T-helper 1 cell treated with Interleukin-12 subunit alpha and Interleukin-12 subunit beta and Interleukin-4 antibody, amounts not matched to agents 30 μg/mL and 1 μg/mL, for 36 hours (primary cell): Measurements from ENCODE around the gene NRG3.

Experiments used
- H3K27ac Mint-ChIP-seq: one replicate; pipeline ENCODE4 v1.8.0; 2021; ENCODE audit warnings: mild to moderate bottlenecking, mixed read lengths
- H3K27me3 Mint-ChIP-seq: one replicate; pipeline ENCODE4 v1.8.0; 2021; ENCODE audit warnings: low read depth, mixed read lengths
- H3K36me3 Mint-ChIP-seq: one replicate; pipeline ENCODE4 v1.8.0; 2021; ENCODE audit warnings: low read depth, mixed read lengths
- H3K4me1 Mint-ChIP-seq: one replicate; pipeline ENCODE4 v1.8.0; 2021; ENCODE audit warnings: low read depth, mixed read lengths
- H3K4me3 Mint-ChIP-seq: one replicate; pipeline ENCODE4 v1.8.0; 2021; ENCODE audit warnings: mild to moderate bottlenecking, moderate library complexity, mixed read lengths
- H3K9me3 Mint-ChIP-seq: one replicate; pipeline ENCODE4 v1.8.0; 2021; ENCODE audit warnings: mixed read lengths

NRG3 gene

DNA sequence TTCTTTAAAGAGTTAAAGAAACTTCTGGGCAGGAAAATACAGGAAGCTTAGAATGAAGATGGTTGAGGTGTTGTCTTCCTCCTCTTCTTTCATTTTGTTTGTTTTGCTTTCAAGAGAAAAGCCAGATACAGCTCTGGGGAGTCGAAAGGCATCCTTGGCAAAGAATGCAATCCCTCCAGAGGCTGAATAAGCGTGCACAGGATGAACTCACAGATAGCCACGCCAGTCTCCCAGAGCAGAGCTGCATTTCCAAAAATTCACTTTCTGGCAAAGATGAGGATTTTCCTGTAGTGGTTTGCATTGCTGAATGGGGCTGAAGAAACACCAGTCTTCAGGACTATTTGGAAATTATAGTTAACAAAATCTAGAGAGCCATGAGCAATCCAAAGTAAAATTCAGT, 336.4 kb downstream of the NRG3 start:
- Mint-ChIP-seq H3K4me3 (no peak overlapping the region), H3K27ac (no peak overlapping the region), H3K27me3 (no peaks in the 10 kb centered on the region), H3K4me1 (no peaks in the 10 kb centered on the region), H3K9me3 (no peaks in the 10 kb centered on the region), H3K36me3 (no peaks in the 10 kb centered on the region)

DNA sequence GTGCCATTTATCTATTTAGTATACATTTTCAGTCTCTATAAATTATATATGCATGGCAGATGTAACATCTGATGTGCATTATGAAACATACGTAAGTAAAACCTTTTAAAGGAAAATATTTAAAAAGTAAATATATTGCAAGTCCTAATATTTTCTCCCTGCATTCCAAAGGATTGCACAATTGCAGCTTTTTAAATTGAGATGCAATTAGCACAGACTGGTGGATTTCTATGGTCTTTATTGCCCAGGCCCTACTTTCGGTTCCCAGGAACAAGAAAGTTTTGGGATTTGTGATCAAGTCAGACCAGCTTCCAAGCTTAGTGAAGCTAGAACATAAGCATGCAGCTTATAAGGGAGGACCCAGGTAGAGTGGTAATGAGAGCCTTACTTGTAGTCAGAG, 337.8 kb downstream of the NRG3 start:
- Mint-ChIP-seq H3K27ac (no peak overlapping the region), H3K36me3 (no peaks in the 10 kb centered on the region), H3K4me3 (no peak overlapping the region)

DNA sequence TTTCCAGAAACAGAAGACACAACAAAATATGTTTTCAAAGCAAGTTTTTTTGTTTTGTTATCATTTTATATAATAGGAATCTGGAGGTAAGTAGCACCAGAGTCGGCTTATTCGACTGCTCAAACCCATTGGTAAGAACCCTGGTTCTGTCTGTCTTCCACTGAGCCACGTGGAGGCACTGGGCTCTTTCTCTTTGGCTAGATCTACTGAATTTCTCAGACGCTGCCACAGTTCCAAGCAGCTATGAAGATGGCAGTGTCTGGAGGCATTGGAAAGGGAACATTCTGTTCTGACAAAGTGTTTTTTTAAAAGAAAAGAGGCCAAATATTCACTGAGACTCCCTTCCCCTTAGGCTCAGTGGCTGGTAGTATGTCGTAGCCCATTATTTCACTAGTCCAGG, 338.8 kb downstream of the NRG3 start:
- H3K27me3 Mint-ChIP-seq = no peaks in the 10 kb centered on the region
- H3K4me1 Mint-ChIP-seq = no peaks in the 10 kb centered on the region
- H3K27ac Mint-ChIP-seq = no peak overlapping the region
- no peaks in the 10 kb centered on the region for H3K9me3 Mint-ChIP-seq
- H3K4me3 Mint-ChIP-seq = no peak overlapping the region
- H3K36me3 Mint-ChIP-seq = no peaks in the 10 kb centered on the region

More for the DNA sequence above, 337.8 kb downstream of the NRG3 start:
- Mint-ChIP-seq H3K9me3 (no peaks in the 10 kb centered on the region), H3K27me3 (no peaks in the 10 kb centered on the region), H3K4me1 (no peaks in the 10 kb centered on the region)

DNA sequence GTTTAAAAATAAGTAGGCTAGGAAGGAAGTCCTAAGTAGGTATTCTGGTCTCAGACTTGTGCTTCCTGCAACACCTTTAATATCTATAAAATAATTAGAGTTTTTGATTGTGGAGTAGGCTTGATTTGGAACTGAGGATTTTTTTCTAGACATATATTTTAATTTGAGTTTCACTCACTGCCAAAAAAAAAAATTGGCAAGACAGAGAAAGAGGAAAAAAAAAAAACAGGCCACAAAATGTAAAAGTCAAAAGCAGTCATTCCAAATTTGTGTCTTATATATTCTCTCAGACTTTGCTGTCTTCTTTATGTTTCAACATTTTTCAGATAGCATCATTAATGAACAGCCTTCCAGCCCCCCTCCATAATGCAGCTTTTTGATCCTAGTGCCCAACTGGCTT, 346.1 kb downstream of the NRG3 start:
- no peak overlapping the region for H3K4me3 Mint-ChIP-seq
- no peak overlapping the region for H3K27ac Mint-ChIP-seq
- no peaks in the 10 kb centered on the region for H3K27me3 Mint-ChIP-seq
- no peaks in the 10 kb centered on the region for H3K36me3 Mint-ChIP-seq
- H3K4me1 Mint-ChIP-seq = no peaks in the 10 kb centered on the region
- no peaks in the 10 kb centered on the region for H3K9me3 Mint-ChIP-seq

DNA sequence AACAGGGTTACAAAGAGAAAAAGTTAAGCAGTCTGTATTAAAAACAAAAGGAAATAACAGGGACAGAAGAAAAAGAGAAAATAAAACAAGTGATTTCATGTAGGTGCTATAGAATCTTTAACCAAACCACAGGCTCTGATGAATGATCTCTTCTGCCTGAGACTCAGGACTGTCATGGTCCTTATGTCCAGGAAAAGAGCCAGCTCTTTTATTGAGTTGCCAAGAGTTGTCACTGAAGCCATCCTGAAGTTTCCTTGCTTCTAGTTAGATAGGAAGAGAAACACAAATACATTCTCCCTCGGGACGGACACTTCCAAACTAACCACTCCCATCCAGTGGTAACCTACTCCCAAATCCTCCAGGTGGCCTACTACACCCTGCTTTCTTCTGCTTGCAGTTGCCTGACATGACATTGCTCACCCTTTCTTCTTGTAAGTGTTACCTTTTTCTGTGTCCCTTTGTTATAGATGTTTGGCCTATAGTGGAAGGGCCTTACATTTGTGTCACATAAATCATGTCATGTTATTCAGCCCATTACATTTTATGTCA, 346.7 kb downstream of the NRG3 start:
- H3K27me3 Mint-ChIP-seq = no peaks in the 10 kb centered on the region
- H3K9me3 Mint-ChIP-seq = no peaks in the 10 kb centered on the region
- no peak overlapping the region for H3K4me3 Mint-ChIP-seq
- no peaks in the 10 kb centered on the region for H3K36me3 Mint-ChIP-seq
- H3K27ac Mint-ChIP-seq = no peak overlapping the region
- H3K4me1 Mint-ChIP-seq = no peaks in the 10 kb centered on the region

DNA sequence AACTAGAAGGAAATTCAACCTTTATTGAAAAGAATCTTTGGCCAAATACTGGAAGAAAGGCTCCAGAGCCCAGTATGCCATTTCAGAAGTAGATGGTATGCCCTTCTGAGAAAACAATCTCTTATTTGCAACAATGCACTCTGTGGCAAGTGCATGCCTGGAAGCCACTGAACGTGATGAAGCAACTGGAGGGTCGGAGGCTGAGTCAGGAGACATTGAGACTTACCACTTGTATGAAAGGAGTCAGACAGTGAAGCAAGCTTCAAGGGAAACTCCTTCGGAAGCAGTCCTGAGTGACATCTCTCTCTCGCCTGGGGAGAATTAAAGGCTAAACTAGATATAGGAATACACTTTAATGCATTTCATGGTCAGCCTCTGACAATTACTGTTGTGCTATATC, 353.7 kb downstream of the NRG3 start:
- Mint-ChIP-seq H3K4me3 (no peak overlapping the region), H3K27ac (no peak overlapping the region)

DNA sequence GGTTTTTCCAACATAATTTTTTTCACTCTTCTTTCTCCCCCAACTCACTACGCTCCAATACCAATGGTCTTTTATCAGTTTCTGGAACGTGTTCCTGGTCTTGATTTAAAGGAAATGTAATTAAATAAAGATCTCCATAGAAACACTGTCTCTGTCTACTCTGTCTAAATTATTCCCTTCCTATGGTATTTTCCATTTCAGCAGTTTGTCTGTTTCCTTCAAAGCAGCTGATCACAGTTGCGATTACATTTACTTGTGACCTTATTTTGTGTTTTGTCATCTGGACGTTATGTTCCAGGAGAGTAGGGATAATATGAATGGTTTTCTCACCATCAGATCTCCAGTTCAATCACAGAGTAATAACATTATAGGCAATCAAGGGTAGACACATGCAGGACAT, 359.2 kb downstream of the NRG3 start:
- Mint-ChIP-seq H3K27ac (no peak overlapping the region), H3K4me3 (no peak overlapping the region), H3K9me3 (peaks cover 14% of the 10 kb centered on the region), H3K36me3 (no peaks in the 10 kb centered on the region), H3K4me1 (no peaks in the 10 kb centered on the region), H3K27me3 (no peaks in the 10 kb centered on the region)

More for the DNA sequence above, 353.7 kb downstream of the NRG3 start:
- H3K27me3 Mint-ChIP-seq = no peaks in the 10 kb centered on the region
- peaks cover 14% of the 10 kb centered on the region for H3K9me3 Mint-ChIP-seq
- H3K36me3 Mint-ChIP-seq = no peaks in the 10 kb centered on the region
- H3K4me1 Mint-ChIP-seq = no peaks in the 10 kb centered on the region

DNA sequence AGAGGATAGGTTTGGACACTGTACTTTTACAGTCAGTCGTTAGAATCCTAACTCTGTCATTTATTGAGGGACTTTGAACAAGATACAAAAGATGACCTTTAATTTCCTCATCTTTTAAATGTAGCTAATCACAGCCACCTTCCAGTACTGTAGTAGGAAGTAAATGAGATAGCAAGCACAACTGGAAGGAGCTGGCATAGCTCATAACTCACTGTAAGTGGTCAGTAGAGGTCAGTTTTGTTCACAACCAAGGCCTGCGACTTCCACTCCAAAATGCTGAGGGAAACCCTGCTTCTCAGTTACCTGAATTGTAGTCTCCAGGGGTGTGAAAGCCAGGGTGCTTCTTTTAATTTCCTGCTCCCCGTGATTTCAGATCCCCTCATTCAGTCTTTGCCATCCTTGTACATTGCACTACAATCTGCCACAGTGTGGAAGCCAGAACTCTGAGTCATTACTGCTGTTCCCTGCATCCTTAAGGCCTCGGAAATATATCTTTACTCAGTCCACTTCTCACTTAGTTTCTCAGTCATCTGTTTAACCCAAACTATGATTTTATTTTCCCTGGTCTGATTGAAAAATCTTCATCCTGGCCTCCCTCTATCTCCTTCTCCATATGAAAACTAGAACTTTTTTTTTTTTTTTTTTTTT, 361.2 kb downstream of the NRG3 start:
- no peaks in the 10 kb centered on the region for H3K36me3 Mint-ChIP-seq
- no peaks in the 10 kb centered on the region for H3K4me1 Mint-ChIP-seq
- no peak overlapping the region for H3K4me3 Mint-ChIP-seq
- H3K27ac Mint-ChIP-seq = no peak overlapping the region
- no peaks in the 10 kb centered on the region for H3K27me3 Mint-ChIP-seq
- H3K9me3 Mint-ChIP-seq = peaks cover 7% of the 10 kb centered on the region

DNA sequence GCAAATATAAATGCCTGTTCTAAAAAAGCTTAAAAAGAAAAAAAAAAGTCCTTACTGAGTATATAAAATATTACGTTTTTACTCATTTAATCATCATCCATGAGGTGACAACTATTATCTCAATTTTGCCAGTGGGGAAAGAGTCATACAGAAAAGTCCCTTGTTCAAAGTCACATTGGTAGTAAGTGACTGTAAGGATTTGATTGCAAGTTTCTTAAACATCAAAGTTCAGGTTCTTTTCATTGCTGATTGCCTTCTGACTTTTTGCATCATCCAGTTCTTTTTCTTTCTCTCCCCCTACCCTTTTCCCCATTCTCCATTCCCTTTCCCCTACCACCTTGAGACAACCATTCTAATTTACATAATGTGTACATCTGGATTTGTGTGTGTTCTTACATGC, 363.3 kb downstream of the NRG3 start:
- no peaks in the 10 kb centered on the region for H3K36me3 Mint-ChIP-seq
- H3K4me3 Mint-ChIP-seq = no peak overlapping the region
- H3K27me3 Mint-ChIP-seq = no peaks in the 10 kb centered on the region
- H3K9me3 Mint-ChIP-seq = peaks cover 6% of the 10 kb centered on the region
- H3K27ac Mint-ChIP-seq = no peak overlapping the region
- no peaks in the 10 kb centered on the region for H3K4me1 Mint-ChIP-seq

DNA sequence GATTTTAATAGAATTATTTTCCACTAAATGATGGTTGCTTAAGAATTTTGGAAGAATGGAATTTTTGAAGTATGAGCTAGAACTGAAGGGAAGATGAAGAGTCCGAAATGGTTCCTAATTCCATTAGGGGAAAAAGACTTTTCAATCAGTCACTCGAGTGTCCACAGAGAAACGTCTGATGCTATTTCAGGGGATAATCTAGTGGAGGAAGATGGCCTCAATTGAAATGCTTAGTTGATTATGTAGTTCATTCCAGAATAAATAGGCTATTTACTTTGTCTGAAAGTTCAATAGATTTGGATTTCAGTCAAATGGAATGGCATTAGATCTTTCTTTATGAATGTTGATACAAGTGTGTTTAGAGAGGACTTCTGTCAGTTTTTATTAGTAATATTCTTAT, 365.4 kb downstream of the NRG3 start:
- Mint-ChIP-seq H3K4me3 (no peak overlapping the region), H3K9me3 (no peaks in the 10 kb centered on the region), H3K27me3 (no peaks in the 10 kb centered on the region), H3K36me3 (no peaks in the 10 kb centered on the region), H3K27ac (no peak overlapping the region), H3K4me1 (no peaks in the 10 kb centered on the region)

DNA sequence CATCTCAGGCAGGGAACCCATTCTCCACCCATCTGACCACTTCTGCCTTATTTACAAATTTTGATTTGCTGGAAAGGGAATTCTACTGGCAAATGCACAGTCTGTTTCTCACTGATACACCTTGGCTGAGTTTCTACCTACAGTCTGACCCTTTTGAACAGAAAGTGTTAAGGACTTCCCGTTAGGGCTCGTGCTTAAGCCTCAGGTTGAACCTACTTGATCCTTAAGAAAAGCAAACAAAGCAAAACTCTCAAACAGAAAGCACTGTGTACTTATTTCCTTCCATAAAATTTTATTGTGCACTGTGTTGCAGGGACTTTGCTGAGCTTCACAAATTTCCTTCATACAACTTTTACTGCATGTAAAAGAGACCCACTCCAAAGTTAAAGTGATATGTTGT, 367.8 kb downstream of the NRG3 start:
- Mint-ChIP-seq H3K27ac (no peak overlapping the region), H3K27me3 (no peaks in the 10 kb centered on the region), H3K4me3 (no peak overlapping the region), H3K4me1 (no peaks in the 10 kb centered on the region), H3K36me3 (no peaks in the 10 kb centered on the region), H3K9me3 (no peaks in the 10 kb centered on the region)

DNA sequence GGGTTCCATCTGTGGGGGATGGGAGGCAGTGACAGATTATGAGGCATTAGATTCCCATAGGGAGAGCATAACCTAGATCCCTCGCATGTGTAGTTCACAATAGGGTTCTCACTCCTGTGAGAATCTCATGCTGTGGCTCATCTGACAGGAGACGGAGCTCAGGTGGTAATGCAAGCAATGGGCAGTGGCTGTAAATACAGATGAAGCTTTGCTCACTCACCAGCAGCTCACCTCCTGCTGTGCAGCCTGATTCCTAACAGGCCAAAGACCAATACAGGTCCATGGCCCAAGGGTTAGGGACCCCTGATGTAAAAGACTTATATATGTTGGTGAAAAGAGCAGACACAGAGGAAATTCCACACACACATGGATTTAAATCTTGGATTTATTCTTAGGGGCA, 370.2 kb downstream of the NRG3 start:
- Mint-ChIP-seq H3K4me1 (no peaks in the 10 kb centered on the region), H3K4me3 (no peak overlapping the region), H3K27me3 (no peaks in the 10 kb centered on the region), H3K27ac (no peak overlapping the region), H3K9me3 (no peaks in the 10 kb centered on the region), H3K36me3 (no peaks in the 10 kb centered on the region)

DNA sequence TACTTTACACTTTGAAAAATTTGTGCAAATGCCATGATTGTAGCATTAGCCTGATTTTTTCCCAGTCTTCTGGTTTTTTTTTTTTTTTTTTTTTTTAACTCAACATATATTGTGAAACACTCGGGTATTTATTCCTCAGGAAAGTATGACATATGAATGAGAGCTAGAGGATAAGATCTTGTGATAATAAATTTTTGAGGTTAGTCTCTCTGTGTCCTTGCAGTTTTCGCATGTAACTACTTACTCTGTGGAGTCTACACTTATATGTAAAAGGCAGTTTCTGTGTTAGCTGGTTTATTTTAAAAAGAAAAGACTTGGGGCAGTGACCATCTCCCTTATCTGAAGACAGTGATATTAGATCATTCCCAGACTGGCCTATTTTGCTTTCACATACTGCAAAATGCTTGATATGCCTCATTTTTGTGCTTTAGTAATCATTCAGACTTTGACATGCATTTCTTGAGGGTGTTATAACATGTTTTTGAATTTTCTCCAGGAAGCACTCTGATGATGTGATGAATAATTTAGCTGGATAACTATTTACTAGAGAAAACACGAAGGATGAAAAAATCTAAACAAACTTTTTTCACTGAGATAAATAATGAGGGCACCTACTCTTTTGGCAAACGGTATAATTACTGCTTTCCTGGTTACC, 371.0 kb downstream of the NRG3 start:
- H3K27ac Mint-ChIP-seq = no peak overlapping the region

DNA sequence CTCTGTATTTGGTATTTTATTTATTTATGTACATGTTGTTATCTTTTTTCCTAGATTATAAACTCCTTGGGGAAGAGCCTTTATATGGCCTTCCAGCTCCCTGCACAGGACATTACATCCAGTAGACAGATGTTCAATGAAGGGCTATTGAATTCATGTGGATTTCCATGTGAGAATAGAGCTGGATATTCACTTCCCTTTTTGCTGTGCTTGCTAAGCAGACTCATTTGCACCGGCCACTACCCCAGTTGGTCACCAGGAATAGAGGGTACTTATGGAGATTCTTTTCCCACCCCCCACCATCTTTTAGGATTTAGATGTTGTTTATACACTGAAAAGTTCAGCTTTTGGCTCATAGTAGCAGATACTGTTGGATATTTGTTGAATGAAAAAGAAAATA, 374.1 kb downstream of the NRG3 start:
- Mint-ChIP-seq H3K27me3 (no peaks in the 10 kb centered on the region), H3K27ac (no peak overlapping the region), H3K9me3 (peaks cover 5% of the 10 kb centered on the region), H3K36me3 (no peaks in the 10 kb centered on the region), H3K4me3 (no peak overlapping the region), H3K4me1 (no peaks in the 10 kb centered on the region)

More for the DNA sequence above, 371.0 kb downstream of the NRG3 start:
- no peak overlapping the region for H3K4me3 Mint-ChIP-seq
- H3K9me3 Mint-ChIP-seq = no peaks in the 10 kb centered on the region
- H3K4me1 Mint-ChIP-seq = no peaks in the 10 kb centered on the region
- H3K27me3 Mint-ChIP-seq = no peaks in the 10 kb centered on the region
- no peaks in the 10 kb centered on the region for H3K36me3 Mint-ChIP-seq

DNA sequence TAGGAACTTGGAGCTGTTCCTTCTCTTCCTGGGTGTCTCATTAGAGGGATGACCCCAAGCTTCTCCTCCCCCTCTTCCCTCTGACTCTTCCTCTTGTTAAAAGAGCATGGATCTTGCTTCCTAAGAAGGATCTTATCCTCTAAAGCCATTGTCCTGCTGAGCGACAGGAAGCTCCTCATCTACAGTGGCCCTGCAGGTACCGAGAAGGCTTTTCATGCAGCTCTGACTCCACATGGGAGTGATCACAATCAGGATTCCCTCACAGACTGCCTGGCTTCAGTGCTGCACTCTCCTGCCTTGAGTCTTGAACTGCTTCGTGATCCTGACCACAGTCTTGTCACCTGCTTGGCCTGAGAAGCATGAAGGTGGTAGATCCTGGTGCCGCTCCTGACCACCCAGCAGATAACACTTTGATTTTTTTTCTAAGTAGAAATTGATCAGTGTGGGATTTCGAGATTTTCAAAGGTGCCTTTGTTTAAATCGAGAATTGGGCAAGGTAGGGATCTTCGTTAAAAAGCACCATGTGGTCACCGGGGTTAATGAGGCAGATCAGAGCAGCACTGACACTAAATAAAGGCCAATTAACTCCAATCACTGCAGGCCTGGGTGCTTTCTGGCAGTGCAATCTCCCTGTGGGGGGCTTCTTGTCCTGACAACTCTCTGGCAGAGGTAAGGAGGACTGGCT, 376.4 kb downstream of the NRG3 start:
- H3K27ac Mint-ChIP-seq = no peak overlapping the region
- H3K27me3 Mint-ChIP-seq = no peaks in the 10 kb centered on the region
- H3K36me3 Mint-ChIP-seq = no peaks in the 10 kb centered on the region
- no peak overlapping the region for H3K4me3 Mint-ChIP-seq
- peaks cover 5% of the 10 kb centered on the region for H3K9me3 Mint-ChIP-seq
- no peaks in the 10 kb centered on the region for H3K4me1 Mint-ChIP-seq
